Measurements from ENCODE around the gene LECT2.

The LECT2 gene

GRCh38 chr5:135978212-135978631 lies 23.4 kb upstream of the LECT2 start:
- DNase-seq = no peak

GRCh38 chr5:135977375-135977928 lies 22.7 kb upstream of the LECT2 start:
- peak; percentile 61 for DNase-seq

GRCh38 chr5:135976216-135976615 lies 21.4 kb upstream of the LECT2 start:
- DNase-seq = no peak

- no peak for DNase-seq
Observed at GRCh38 chr5:135975122-135975521, 20.3 kb upstream of the LECT2 start.

GRCh38 chr5:135974021-135974600 lies 19.3 kb upstream of the LECT2 start:
- no peak for DNase-seq

GRCh38 chr5:135973323-135974020 lies 18.7 kb upstream of the LECT2 start:
- DNase-seq = no peak

GRCh38 chr5:135971701-135972100 lies 16.9 kb upstream of the LECT2 start:
- no peak for DNase-seq

- DNase-seq = no peak
Observed at GRCh38 chr5:135966790-135967189, 12.0 kb upstream of the LECT2 start.

- DNase-seq = no peak
Observed at GRCh38 chr5:135966165-135966564, 11.4 kb upstream of the LECT2 start.

GRCh38 chr5:135965504-135965903 lies 10.7 kb upstream of the LECT2 start:
- DNase-seq = no peak

- no peak for DNase-seq
Observed at GRCh38 chr5:135964670-135965320, 10.0 kb upstream of the LECT2 start.

- DNase-seq = no peak
Observed at GRCh38 chr5:135955525-135955924, 742 bp upstream of the LECT2 start.

- DNase-seq = no peak
Observed at GRCh38 chr5:135953850-135954249, 933 bp downstream of the LECT2 start.

- no peak for DNase-seq
Observed at GRCh38 chr5:135952683-135953082, 2.1 kb downstream of the LECT2 start.

- no peak for DNase-seq
Observed at GRCh38 chr5:135951807-135952206, 3.0 kb downstream of the LECT2 start.

- no peak for DNase-seq
Observed at GRCh38 chr5:135951257-135951656, 3.5 kb downstream of the LECT2 start.

- no peak for DNase-seq
Observed at GRCh38 chr5:135950611-135951010, 4.2 kb downstream of the LECT2 start.

GRCh38 chr5:135944967-135945560 lies 9.7 kb downstream of the LECT2 start:
- peak; percentile 23 for DNase-seq

GRCh38 chr5:135944564-135944963 lies 10.2 kb downstream of the LECT2 start:
- no peak for DNase-seq

- no peak for DNase-seq
Observed at GRCh38 chr5:135942202-135942771, 12.5 kb downstream of the LECT2 start.

GRCh38 chr5:135941711-135942110 lies 13.1 kb downstream of the LECT2 start:
- DNase-seq = no peak

- no peak for DNase-seq
Observed at GRCh38 chr5:135937245-135937911, 17.4 kb downstream of the LECT2 start.

GRCh38 chr5:135934939-135935338 lies 19.8 kb downstream of the LECT2 start:
- DNase-seq = no peak

Data from stimulated activated CD4-positive, alpha-beta T cell treated with anti-CD3 and anti-CD28 coated beads, Interleukin-15, amount 100 ng/mL, for 24 hours (primary cell).